22Rv1 (cell line): ENCODE results near the gene APIP.

Experiments used
- CTCF ChIP-seq: fragments of 450-650 bp; IDR thresholded peaks from 2 replicates; pipeline ENCODE4 v1.5.1; 2017; ENCODE audit warnings: mild to moderate bottlenecking
- ZFX ChIP-seq: fragments of 450-650 bp; IDR thresholded peaks from 2 replicates; pipeline ENCODE4 v1.6.1; 2017; ENCODE audit warnings: antibody characterized with exemption, borderline replicate concordance

- TF ChIP-seq CTCF, result no peak
- TF ChIP-seq ZFX, result no peak
Observed at GRCh38 chr11:34860034-34860433, 56.1 kb downstream of the APIP start.
